Endodermal cell (in vitro differentiated cells): ENCODE measurements around the gene QPCT. TPM values are rescaled to one million over a fixed set of nuclear protein-coding genes. Genes with fewer than 3 reads are reported as not detected.

Experiments used
- DNase-seq: peaks from one replicate; pipeline ENCODE4 v3.0.0-alpha.2; 2017
- H3K27ac ChIP-seq: 2 replicates; pipeline ENCODE4 v1.5.1; 2013; ENCODE audit warnings: mild to moderate bottlenecking, low read depth, low read length, moderate library complexity
- H3K27me3 ChIP-seq: 2 replicates; pipeline ENCODE4 v1.6.1; 2013; ENCODE audit warnings: mild to moderate bottlenecking, low read length, moderate library complexity; ENCODE audit not compliant: insufficient read depth, control insufficient read depth, poor library complexity, severe bottlenecking
- H3K36me3 ChIP-seq: 2 replicates; pipeline ENCODE4 v1.7.0; 2013; ENCODE audit warnings: mild to moderate bottlenecking, low read length, moderate library complexity; ENCODE audit not compliant: control insufficient read depth, insufficient read depth
- H3K4me1 ChIP-seq: one replicate; pipeline ENCODE4 v1.7.0; 2013; ENCODE audit warnings: low read length; ENCODE audit not compliant: control insufficient read depth, insufficient read depth
- H3K4me3 ChIP-seq: 2 replicates; pipeline ENCODE4 v1.5.1; 2013; ENCODE audit warnings: mild to moderate bottlenecking, low read length, moderate library complexity
- H3K9ac ChIP-seq: 2 replicates; pipeline ENCODE4 v1.6.1; 2013; ENCODE audit warnings: mild to moderate bottlenecking, low read length, moderate library complexity; ENCODE audit not compliant: poor library complexity, severe bottlenecking; ENCODE audit errors: extremely low read depth
- H3K9me3 ChIP-seq: 2 replicates; pipeline ENCODE4 v1.6.1; 2013; ENCODE audit warnings: mild to moderate bottlenecking, low read length, moderate library complexity; ENCODE audit not compliant: control insufficient read depth
- H3K27ac Mint-ChIP-seq: 2 replicates; pipeline ENCODE4 v1.8.0; 2020; ENCODE audit warnings: mixed read lengths
- H3K27me3 Mint-ChIP-seq: 2 replicates; pipeline ENCODE4 v1.8.0; 2021; ENCODE audit warnings: mild to moderate bottlenecking, mixed read lengths; ENCODE audit not compliant: insufficient read depth
- H3K36me3 Mint-ChIP-seq: 2 replicates; pipeline ENCODE4 v1.8.0; 2020; ENCODE audit warnings: low read depth, mixed read lengths
- H3K4me1 Mint-ChIP-seq: 2 replicates; pipeline ENCODE4 v1.8.0; 2020; ENCODE audit warnings: mixed read lengths
- H3K4me3 Mint-ChIP-seq: 2 replicates; pipeline ENCODE4 v1.8.0; 2020; ENCODE audit warnings: mild to moderate bottlenecking, moderate library complexity, mixed read lengths
- H3K9me3 Mint-ChIP-seq: 2 replicates; pipeline ENCODE4 v1.8.0; 2020; ENCODE audit warnings: mild to moderate bottlenecking, mixed read lengths
- CTCF ChIP-seq: fragments of 200-600 bp; sonication (generic); conservative IDR thresholded peaks from 2 replicates; pipeline ENCODE4 v1.5.0; 2021; ENCODE audit warnings: antibody characterized with exemption, mild to moderate bottlenecking
- WGBS, 2 experiments: methylation state at CpG; one replicate each; pipeline versions ENCODE4 v1.1.5 to v1.1.7; 2013; ENCODE audit warnings: missing lambda C conversion rate in 2 of 2, mixed read lengths in 1 of 2; ENCODE audit not compliant: insufficient coverage in 1 of 2, insufficient read length in 1 of 2; 5-methylcytosine and 5-hydroxymethylcytosine counted together
- total RNA-seq, 2 donors: library from RNA; stranded (reverse); fragmentation: NEBNext Ultra II Directional in 1 of 2; extraction: Animal tissue kit (Norgen Biotek cat#: 25700) in 1 of 2; gene quantifications; 2 replicates in 1 of 2; 3 replicates in 1 of 2; pipeline ENCODE4 v1.2.1, GENCODE V29; 2021

Gene QPCT
- total RNA-seq, 2 donors from 2014 or later: 15.9 to 17.7 TPM

DNA sequence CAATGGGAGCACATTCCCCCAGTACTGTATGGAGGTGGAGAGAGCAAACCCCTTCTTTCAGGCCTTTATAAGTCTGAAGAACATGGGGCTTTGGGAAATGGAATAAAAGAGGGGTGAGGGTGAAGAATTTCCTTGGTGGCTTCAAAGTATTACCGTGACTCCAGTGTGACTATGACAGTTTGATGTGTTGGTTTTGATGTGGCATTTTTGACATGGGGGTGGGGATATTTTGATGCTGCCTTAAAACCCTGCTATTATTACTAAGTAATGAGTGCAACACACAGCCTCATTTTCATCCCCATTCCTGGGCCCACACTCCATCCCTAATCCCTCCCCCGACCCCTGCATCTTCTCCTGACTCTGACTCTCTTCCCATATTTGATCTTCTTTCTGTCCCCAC is 23.6 kb downstream of the QPCT start:
- no peak for TF ChIP-seq CTCF
- H3K9me3 Mint-ChIP-seq: no peaks in the 10 kb centered on the region
- H3K27ac Mint-ChIP-seq: no peak overlapping the region
- DNase-seq: peak; percentile 3
- no peak overlapping the region for H3K4me3 Mint-ChIP-seq
- no peaks in the 10 kb centered on the region for H3K9me3 ChIP-seq
- no peaks in the 10 kb centered on the region for H3K27me3 Mint-ChIP-seq
- H3K36me3 ChIP-seq: peaks cover 3% of the 10 kb centered on the region
- no peaks in the 10 kb centered on the region for H3K4me1 Mint-ChIP-seq
- H3K4me3 ChIP-seq: no peak overlapping the region
- no peaks in the 10 kb centered on the region for H3K36me3 Mint-ChIP-seq
- no peak overlapping the region for H3K27ac ChIP-seq
- H3K9ac ChIP-seq: no peak overlapping the region
- H3K4me1 ChIP-seq: no peaks in the 10 kb centered on the region
- no peaks in the 10 kb centered on the region for H3K27me3 ChIP-seq
- WGBS, 2 experiments: 77 to 83% methylated on average over 1 to 2 of the region's 2 CpGs

GRCh38 chr2:37370666-37371065 is 26.2 kb downstream of the QPCT start:
- H3K4me3 ChIP-seq: no peak overlapping the region
- Mint-ChIP-seq H3K9me3 (no peaks in the 10 kb centered on the region), H3K4me1 (peaks cover under 1% of the 10 kb centered on the region), H3K27me3 (no peaks in the 10 kb centered on the region), H3K36me3 (no peaks in the 10 kb centered on the region), H3K4me3 (no peak overlapping the region), H3K27ac (no peak overlapping the region)
- no peak overlapping the region for H3K27ac ChIP-seq
- no peaks in the 10 kb centered on the region for H3K27me3 ChIP-seq
- no peaks in the 10 kb centered on the region for H3K9me3 ChIP-seq
- no peak overlapping the region for H3K9ac ChIP-seq
- no peaks in the 10 kb centered on the region for H3K4me1 ChIP-seq
- no peak for DNase-seq
- H3K36me3 ChIP-seq: peaks cover 3% of the 10 kb centered on the region
- TF ChIP-seq CTCF: no peak
- 100% methylated on average over 1 of the region's 1 CpG; no CpG with 5 or more reads in 1 of the 2 experiments for WGBS, 2 experiments

GRCh38 chr2:37372000-37372399 is 27.6 kb downstream of the QPCT start:
- no peak overlapping the region for H3K9ac ChIP-seq
- no peak for TF ChIP-seq CTCF
- no peaks in the 10 kb centered on the region for H3K4me1 ChIP-seq
- Mint-ChIP-seq H3K9me3 (no peaks in the 10 kb centered on the region), H3K27me3 (no peaks in the 10 kb centered on the region), H3K27ac (no peak overlapping the region), H3K36me3 (no peaks in the 10 kb centered on the region), H3K4me3 (no peak overlapping the region), H3K4me1 (peaks cover 6% of the 10 kb centered on the region)
- no peaks in the 10 kb centered on the region for H3K27me3 ChIP-seq
- no peak overlapping the region for H3K4me3 ChIP-seq
- H3K27ac ChIP-seq: no peak overlapping the region
- DNase-seq: no peak
- no peaks in the 10 kb centered on the region for H3K9me3 ChIP-seq
- peaks cover 3% of the 10 kb centered on the region for H3K36me3 ChIP-seq
